ENCODE measurements around the gene HEY2.

DNA sequence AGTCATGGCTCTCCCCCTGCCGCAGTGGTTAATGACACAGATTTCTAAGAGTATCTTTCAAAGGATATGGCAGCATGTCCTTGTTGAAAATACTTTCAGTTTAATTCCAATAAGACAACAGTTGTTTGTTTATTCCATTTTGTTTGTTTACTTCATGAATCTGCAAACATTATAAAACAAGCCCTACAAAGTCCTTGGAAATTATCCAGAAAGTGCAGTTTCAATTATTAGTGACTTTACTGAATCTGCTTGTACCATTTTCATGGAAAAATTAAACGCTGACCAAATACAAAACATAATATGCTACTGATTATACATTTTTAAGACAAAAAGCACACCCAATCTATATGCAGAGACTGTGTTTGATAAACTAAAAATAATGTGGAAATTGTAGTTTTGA is 3.3 kb downstream of the HEY2 start:
- TF ChIP-seq, protein P1, sequence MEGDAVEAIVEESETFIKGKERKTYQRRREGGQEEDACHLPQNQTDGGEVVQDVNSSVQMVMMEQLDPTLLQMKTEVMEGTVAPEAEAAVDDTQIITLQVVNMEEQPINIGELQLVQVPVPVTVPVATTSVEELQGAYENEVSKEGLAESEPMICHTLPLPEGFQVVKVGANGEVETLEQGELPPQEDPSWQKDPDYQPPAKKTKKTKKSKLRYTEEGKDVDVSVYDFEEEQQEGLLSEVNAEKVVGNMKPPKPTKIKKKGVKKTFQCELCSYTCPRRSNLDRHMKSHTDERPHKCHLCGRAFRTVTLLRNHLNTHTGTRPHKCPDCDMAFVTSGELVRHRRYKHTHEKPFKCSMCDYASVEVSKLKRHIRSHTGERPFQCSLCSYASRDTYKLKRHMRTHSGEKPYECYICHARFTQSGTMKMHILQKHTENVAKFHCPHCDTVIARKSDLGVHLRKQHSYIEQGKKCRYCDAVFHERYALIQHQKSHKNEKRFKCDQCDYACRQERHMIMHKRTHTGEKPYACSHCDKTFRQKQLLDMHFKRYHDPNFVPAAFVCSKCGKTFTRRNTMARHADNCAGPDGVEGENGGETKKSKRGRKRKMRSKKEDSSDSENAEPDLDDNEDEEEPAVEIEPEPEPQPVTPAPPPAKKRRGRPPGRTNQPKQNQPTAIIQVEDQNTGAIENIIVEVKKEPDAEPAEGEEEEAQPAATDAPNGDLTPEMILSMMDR (conservative IDR thresholded peaks at IDR 0.05 in 1 of 2, IDR thresholded peaks at IDR 0.05 in 1 of 2; ENCODE audit: low read depth in 1 of 2, low read length in 2 of 2), result no peak
- TF ChIP-seq EZH2 (IDR thresholded peaks at IDR 0.05; ENCODE audit: low read length, missing control alignments), result no peak
